H9 (cell line): ENCODE data around the gene SLC43A1. TPM values are rescaled to one million over a fixed set of nuclear protein-coding genes. Genes with fewer than 3 reads are reported as not detected.

Experiments used
- DNase-seq: peaks from one replicate; pipeline ENCODE4 v3.0.0-alpha.2; 2017
- H2AFZ ChIP-seq: one replicate; pipeline ENCODE4 v1.6.1; 2013; ENCODE audit warnings: mild to moderate bottlenecking, low read length, control low read depth, moderate library complexity
- H2AK5ac ChIP-seq: 2 replicates; pipeline ENCODE4 v1.6.1; 2013; ENCODE audit warnings: low read length, control low read depth, mixed read lengths; ENCODE audit not compliant: insufficient read length
- H2BK120ac ChIP-seq: one replicate; pipeline ENCODE4 v1.6.1; 2013; ENCODE audit warnings: low read depth, mild to moderate bottlenecking, low read length, control low read depth, inconsistent platforms; ENCODE audit not compliant: poor library complexity, severe bottlenecking
- H2BK12ac ChIP-seq: 2 replicates; pipeline ENCODE4 v1.6.1; 2013; ENCODE audit warnings: low read length, control low read depth, mixed read lengths, low read depth; ENCODE audit not compliant: insufficient read length
- H2BK15ac ChIP-seq: 2 replicates; pipeline ENCODE4 v1.6.1; 2013; ENCODE audit warnings: low read depth, low read length, control low read depth
- H2BK20ac ChIP-seq: one replicate; pipeline ENCODE4 v1.6.1; 2013; ENCODE audit warnings: low read depth, mild to moderate bottlenecking, low read length, control low read depth, inconsistent platforms; ENCODE audit not compliant: poor library complexity, severe bottlenecking
- H2BK5ac ChIP-seq: 2 replicates; pipeline ENCODE4 v1.6.1; 2013; ENCODE audit warnings: low read length, control low read depth, mixed read lengths; ENCODE audit not compliant: insufficient read length
- H3K14ac ChIP-seq: 2 replicates; pipeline ENCODE4 v1.6.1; 2013; ENCODE audit warnings: low read length, control low read depth; ENCODE audit not compliant: insufficient read depth
- H3K18ac ChIP-seq: 2 replicates; pipeline ENCODE4 v1.6.1; 2013; ENCODE audit warnings: low read depth, mild to moderate bottlenecking, mixed read lengths, low read length, control low read depth; ENCODE audit not compliant: insufficient read length
- H3K23ac ChIP-seq: 2 replicates; pipeline ENCODE4 v1.6.1; 2013; ENCODE audit warnings: low read length, control low read depth, mixed read lengths, low read depth; ENCODE audit not compliant: insufficient read length
- H3K23me2 ChIP-seq: 2 replicates; pipeline ENCODE4 v1.6.1; 2013; ENCODE audit warnings: low read depth, mild to moderate bottlenecking, mixed read lengths, low read length, control low read depth; ENCODE audit not compliant: insufficient read length, poor library complexity, severe bottlenecking
- H3K27ac ChIP-seq: 2 replicates; pipeline ENCODE4 v1.5.1; 2013; ENCODE audit warnings: low read length, control low read depth, mixed read lengths, low read depth; ENCODE audit not compliant: insufficient read length
- H3K27me3 ChIP-seq: 2 replicates; pipeline ENCODE4 v1.6.1; 2013; ENCODE audit warnings: low read length, control low read depth, inconsistent platforms; ENCODE audit not compliant: insufficient read depth
- H3K4ac ChIP-seq: 2 replicates; pipeline ENCODE4 v1.6.1; 2013; ENCODE audit warnings: low read depth, mild to moderate bottlenecking, control low read depth, inconsistent platforms, low read length, moderate library complexity
- H3K4me1 ChIP-seq: 2 replicates; pipeline ENCODE4 v1.6.1; 2013; ENCODE audit warnings: low read length, control low read depth, inconsistent platforms; ENCODE audit not compliant: insufficient read depth
- H3K4me2 ChIP-seq: 2 replicates; pipeline ENCODE4 v1.6.1; 2013; ENCODE audit warnings: low read length, control low read depth, mixed read lengths; ENCODE audit not compliant: insufficient read length, insufficient read depth
- H3K56ac ChIP-seq: 2 replicates; pipeline ENCODE4 v1.6.1; 2013; ENCODE audit warnings: low read depth, mild to moderate bottlenecking, mixed read lengths, low read length, control low read depth; ENCODE audit not compliant: insufficient read length
- H3K79me1 ChIP-seq: 2 replicates; pipeline ENCODE4 v1.6.1; 2013; ENCODE audit warnings: low read depth, mild to moderate bottlenecking, moderate library complexity, low read length, control low read depth, inconsistent platforms; ENCODE audit not compliant: insufficient read depth, poor library complexity, severe bottlenecking
- H3K79me2 ChIP-seq: 2 replicates; pipeline ENCODE4 v1.6.1; 2013; ENCODE audit warnings: low read length, control low read depth, inconsistent platforms; ENCODE audit not compliant: insufficient read depth
- H3K9ac ChIP-seq: 2 replicates; pipeline ENCODE4 v1.6.1; 2013; ENCODE audit warnings: low read length, control low read depth, mixed read lengths; ENCODE audit not compliant: insufficient read length; ENCODE audit errors: extremely low read depth
- H3K9me3 ChIP-seq: one replicate; pipeline ENCODE4 v1.6.1; 2013; ENCODE audit warnings: low read depth, low read length, inconsistent platforms; ENCODE audit not compliant: control insufficient read depth
- H3T11ph ChIP-seq: one replicate; pipeline ENCODE4 v1.6.1; 2013; ENCODE audit warnings: mild to moderate bottlenecking, low read length, control low read depth, inconsistent platforms
- H4K20me1 ChIP-seq: one replicate; pipeline ENCODE4 v1.6.1; 2013; ENCODE audit not compliant: control insufficient read depth, insufficient read length, insufficient read depth
- H4K5ac ChIP-seq: 2 replicates; pipeline ENCODE4 v1.6.1; 2013; ENCODE audit warnings: low read depth, mild to moderate bottlenecking, mixed read lengths, low read length, control low read depth; ENCODE audit not compliant: insufficient read length
- H4K8ac ChIP-seq: replicated peaks from 2 replicates; pipeline ENCODE4 v1.6.1; 2013; ENCODE audit warnings: low read length, control low read depth, mixed read lengths, low read depth; ENCODE audit not compliant: insufficient read length
- H4K91ac ChIP-seq: 2 replicates; pipeline ENCODE4 v1.6.1; 2013; ENCODE audit warnings: low read depth, mild to moderate bottlenecking, moderate library complexity, mixed read lengths, low read length, control low read depth; ENCODE audit not compliant: insufficient read length
- H3K27ac Mint-ChIP-seq, 3 experiments: 2 replicates in 2 of 3; 3 replicates in 1 of 3; pipeline ENCODE4 v1.8.0; 2020 to 2021; ENCODE audit warnings: mixed read lengths in 3 of 3, mild to moderate bottlenecking in 1 of 3, moderate library complexity in 1 of 3
- H3K27me3 Mint-ChIP-seq: 2 replicates; pipeline ENCODE4 v1.8.0; 2021; ENCODE audit warnings: low read depth, mild to moderate bottlenecking, moderate library complexity, mixed read lengths
- H3K36me3 Mint-ChIP-seq, 3 experiments: 2 replicates in 2 of 3; 3 replicates in 1 of 3; pipeline ENCODE4 v1.8.0; 2020 to 2021; ENCODE audit warnings: low read depth in 3 of 3, mixed read lengths in 3 of 3; ENCODE audit not compliant: insufficient read depth in 1 of 3
- H3K4me1 Mint-ChIP-seq, 2 experiments: 2 replicates each; pipeline ENCODE4 v1.8.0; 2020; ENCODE audit warnings: mixed read lengths in 2 of 2
- H3K4me3 Mint-ChIP-seq, 2 experiments: 2 replicates in 1 of 2; 3 replicates in 1 of 2; pipeline ENCODE4 v1.8.0; 2020 to 2021; ENCODE audit warnings: mild to moderate bottlenecking in 2 of 2, mixed read lengths in 2 of 2, moderate library complexity in 1 of 2
- H3K9me3 Mint-ChIP-seq, 2 experiments: 2 replicates in 1 of 2; 3 replicates in 1 of 2; pipeline ENCODE4 v1.8.0; 2020; ENCODE audit warnings: mild to moderate bottlenecking in 2 of 2, mixed read lengths in 2 of 2, moderate library complexity in 1 of 2
- CTCF ChIP-seq: fragments of 200-600 bp; sonication (generic); conservative IDR thresholded peaks from 3 replicates; pipeline ENCODE4 v1.8.0; 2021; ENCODE audit warnings: antibody characterized with exemption, mild to moderate bottlenecking
- total RNA-seq: library from RNA; stranded (reverse); gene quantifications from 2 replicates; pipeline ENCODE4 v1.2.1, GENCODE V29; 2021

The SLC43A1 gene
- total RNA-seq, 1 experiment from 2014 or later, result 17.0 TPM

GRCh38 chr11:57529012-57529411 lies 13.5 kb upstream of the SLC43A1 start:
- Histone ChIP-seq H4K91ac (no peak overlapping the region), H3K79me2 (peaks cover 5% of the 10 kb centered on the region; the same call in 1 of the 2 replicates), H2AFZ (no peak overlapping the region), H2AK5ac (no peak overlapping the region), H3K4me2 (no peak overlapping the region), H3K79me1 (no peaks in the 10 kb centered on the region), H3K14ac (no peak overlapping the region), H3T11ph (no peak overlapping the region), H3K27me3 (no peaks in the 10 kb centered on the region), H3K27ac (no peak overlapping the region), H2BK5ac (no peak overlapping the region), H3K23me2 (peaks cover 10% of the 10 kb centered on the region), H3K18ac (no peak overlapping the region), H2BK20ac (no peak overlapping the region), H3K23ac (no peak overlapping the region), H4K8ac (no peak overlapping the region), H3K9me3 (no peaks in the 10 kb centered on the region), H3K4me1 (no peaks in the 10 kb centered on the region), H3K4ac (no peak overlapping the region), H3K9ac (no peak overlapping the region), H2BK12ac (no peak overlapping the region), H2BK120ac (no peak overlapping the region), H3K56ac (no peak overlapping the region), H2BK15ac (no peak overlapping the region), H4K5ac (no peak overlapping the region), H4K20me1 (no peaks in the 10 kb centered on the region)
- no peak for TF ChIP-seq CTCF
- H3K4me3 Mint-ChIP-seq, result peak overlapping the region; percentile 35 to 47; a peak in 4 of 5 replicates
- no peaks in the 10 kb centered on the region; a peak in 1 of 5 replicates for H3K9me3 Mint-ChIP-seq
- peaks cover 16 to 19% of the 10 kb centered on the region in 2 experiments for H3K4me1 Mint-ChIP-seq
- H3K36me3 Mint-ChIP-seq, result peaks cover 8 to 16% (median 16%) of the 10 kb centered on the region in 3 experiments
- DNase-seq, result no peak
- H3K27me3 Mint-ChIP-seq, result peaks cover 5% of the 10 kb centered on the region
- H3K27ac Mint-ChIP-seq, result no peak overlapping the region
